NT2/D1 (cell line): Measurements from ENCODE around the gene XKR7.

ENCODE experiments used
- YY1 ChIP-seq: IDR thresholded peaks from 2 replicates; pipeline ENCODE4 v1.6.1; 2011; ENCODE audit not compliant: insufficient read length, insufficient read depth
- ZNF274 ChIP-seq: IDR thresholded peaks from 2 replicates; pipeline ENCODE4 v1.6.1; 2011; ENCODE audit warnings: mild to moderate bottlenecking, low read depth, low read length

DNA sequence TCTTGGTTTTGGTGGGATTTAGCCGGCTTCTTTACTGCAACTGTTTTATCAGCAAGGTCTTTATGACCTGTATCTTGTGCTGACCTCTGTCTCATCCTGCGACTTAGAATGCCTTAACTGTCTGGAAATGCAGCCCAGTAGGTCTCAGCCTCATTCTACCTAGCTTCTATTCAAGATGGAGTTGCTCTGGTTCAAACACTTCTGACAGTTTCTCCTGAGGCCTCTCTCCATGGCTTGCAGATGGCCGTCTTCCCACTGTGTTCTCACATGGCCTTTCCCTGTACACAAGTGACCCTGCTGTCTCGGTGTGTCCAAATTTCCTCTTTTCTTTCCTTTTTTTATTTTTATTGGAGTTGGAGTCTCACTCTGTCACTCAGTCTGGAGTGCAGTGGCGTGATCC is 38.1 kb downstream of the XKR7 start:
- TF ChIP-seq ZNF274 (no peak), YY1 (no peak)
